GM21447 (cell line): Measurements from ENCODE around the gene FAM177A1.

ENCODE experiments used
- ATAC-seq: cut with Tn5 transposase; IDR thresholded peaks from one replicate; pipeline ENCODE4 v1.9.1; 2021; ENCODE audit not compliant: unreplicated experiment

Gene FAM177A1

GRCh38 chr14:35122696-35123387 lies 76.8 kb downstream of the FAM177A1 start:
- ATAC-seq: peak; percentile 1

- no peak for ATAC-seq
Observed at GRCh38 chr14:35123388-35123703, 77.3 kb downstream of the FAM177A1 start.

GRCh38 chr14:35124127-35124526 lies 78.1 kb downstream of the FAM177A1 start:
- ATAC-seq: no peak
